Medulla oblongata (tissue), 1 donor: Measurements from ENCODE around the gene GVQW3.

Source experiments
- DNase-seq: peaks from one replicate; pipeline ENCODE4 v3.0.0-alpha.2; 2015; ENCODE audit errors: extremely low spot score

GVQW3 gene

DNA sequence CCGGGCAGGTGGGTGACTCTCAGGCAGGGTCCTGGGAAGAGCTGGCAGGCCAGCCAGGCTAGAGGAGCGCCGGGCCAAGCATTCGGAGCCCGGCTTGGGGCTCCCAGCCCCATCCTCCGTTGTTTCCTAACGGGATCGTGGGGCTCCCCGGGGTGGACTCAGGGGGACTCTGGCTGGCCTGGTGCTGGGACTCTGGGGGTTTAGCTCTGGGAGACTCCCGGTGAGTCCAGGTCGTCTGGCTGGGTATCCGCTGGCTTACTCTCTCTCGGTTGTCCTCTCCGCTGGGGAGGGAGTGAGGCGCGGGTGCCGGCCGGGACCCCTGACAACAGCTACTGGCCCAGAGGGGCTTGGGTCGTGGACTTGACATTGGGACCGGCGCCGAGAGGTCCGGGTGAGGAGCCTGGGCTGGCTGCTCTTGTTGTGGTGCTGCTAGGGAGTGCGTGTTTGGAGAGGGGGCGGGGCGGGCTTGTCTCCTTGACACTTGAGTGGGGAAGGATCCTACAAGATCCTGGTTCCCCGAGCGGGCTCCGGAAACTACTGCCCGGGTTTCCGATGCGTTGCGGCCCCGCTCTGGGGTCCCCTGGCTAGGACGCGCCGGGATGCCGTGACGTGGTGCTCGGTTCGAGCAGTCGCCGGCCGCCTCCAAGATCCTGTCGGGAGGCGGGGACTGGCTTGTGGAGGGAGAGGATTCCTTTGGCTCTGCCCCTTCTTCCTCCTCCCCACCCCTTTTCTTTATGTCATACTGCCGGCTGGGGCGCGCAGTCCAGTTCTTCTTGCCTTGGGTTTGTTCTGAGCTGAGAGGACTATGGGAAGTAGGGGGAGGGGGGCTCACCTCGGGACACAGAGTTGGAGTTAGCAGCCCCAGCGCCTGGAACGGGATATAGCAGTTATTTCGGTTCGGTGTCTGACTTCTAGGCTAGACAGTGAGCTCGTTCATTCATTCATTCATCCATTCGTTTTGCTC lies 64.3 kb downstream of the GVQW3 start:
- DNase-seq: peak; percentile 76

DNA sequence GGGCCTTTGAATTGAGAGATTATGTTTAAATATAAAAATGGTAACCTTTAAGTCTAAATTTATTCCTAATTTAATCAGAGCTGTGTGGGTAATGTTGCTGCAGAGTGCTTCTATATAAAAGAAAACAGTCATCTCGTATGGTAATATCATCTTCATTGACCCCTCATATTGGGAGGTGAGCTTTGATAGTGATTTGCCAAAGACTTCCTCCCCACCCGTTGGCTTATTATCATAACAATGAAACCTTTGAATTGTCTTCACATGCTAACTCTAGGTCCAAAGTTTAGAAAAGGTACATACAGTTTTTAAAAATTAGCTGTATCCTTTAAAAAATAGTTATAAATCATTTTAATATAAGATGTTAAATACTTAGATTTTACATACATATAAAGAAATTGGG lies 67.4 kb downstream of the GVQW3 start:
- no peak for DNase-seq

DNA sequence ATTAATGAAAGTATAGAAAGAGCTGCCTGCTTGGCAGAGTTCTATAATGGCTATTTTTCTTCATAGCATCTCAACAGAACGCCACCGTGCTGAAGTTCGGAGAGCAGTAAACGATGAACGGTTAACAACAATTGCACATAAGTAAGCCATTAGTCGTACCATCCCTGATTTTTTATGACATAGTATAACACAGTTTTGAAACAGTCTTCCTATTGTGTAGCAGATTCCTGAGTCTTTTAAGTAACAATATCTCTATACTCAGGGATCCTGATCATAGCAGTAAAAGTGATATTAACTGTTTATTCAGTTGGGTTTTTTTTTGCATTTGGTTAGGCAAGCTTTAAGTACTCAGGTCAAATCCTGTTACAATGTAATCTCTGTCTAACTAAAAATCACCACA lies 72.1 kb downstream of the GVQW3 start:
- DNase-seq: no peak

DNA sequence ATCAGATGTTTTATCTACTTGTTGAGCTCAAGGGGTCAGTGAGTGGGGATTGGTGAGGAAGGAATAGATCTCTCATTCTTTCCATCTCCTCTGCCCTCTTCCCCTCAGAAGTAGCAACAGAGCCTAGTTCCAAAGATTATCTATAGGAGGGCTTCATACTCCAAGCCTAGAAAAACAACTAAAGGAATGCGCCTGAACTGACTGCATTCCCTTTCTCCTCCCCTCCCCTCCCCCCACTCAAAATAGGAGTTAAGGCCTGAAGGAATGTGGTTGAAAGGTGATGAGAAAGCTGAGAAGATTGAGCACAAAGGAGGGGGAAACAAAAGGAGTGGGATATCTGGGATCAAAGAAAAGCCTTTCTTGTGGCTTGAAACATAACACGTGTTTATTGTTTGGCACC lies 74.2 kb downstream of the GVQW3 start:
- no peak for DNase-seq

DNA sequence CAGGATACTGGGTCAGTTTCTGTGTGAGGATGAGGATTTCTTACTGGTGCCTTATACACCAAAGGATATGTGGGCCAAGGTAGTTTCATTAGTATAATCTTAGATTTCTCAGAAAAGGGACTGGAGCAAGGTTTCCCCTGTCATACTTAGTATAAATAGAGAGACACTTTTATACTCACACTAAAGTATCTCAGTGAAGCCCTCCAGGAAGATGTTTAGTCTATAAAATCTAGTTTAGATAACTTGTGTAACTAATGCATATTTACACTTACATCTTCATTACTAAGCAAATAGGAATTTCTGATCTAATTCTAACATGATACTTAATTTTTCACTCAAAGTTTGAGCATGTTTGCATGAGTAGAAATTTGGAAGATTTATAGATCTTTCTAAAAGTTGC lies 74.8 kb downstream of the GVQW3 start:
- no peak for DNase-seq

DNA sequence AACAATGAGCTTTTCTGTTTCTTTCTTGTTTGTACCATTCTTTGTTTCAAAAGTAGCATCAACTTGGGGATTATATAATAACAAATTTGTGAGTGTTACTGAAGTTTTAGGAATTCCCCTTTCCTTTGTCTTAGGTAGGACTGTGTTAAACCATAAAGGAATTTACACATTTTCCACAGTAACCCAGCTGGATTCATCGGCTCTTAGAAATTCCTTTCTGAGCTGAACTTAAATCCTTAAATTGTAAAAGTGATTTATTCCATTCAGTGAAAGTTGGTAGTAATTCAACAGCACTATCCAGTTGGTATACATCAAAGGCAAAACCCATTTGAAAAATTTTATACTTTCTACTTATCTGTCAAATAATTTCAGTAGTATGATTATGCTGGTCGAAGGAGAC lies 75.4 kb downstream of the GVQW3 start:
- DNase-seq: no peak
